Progenitor cell of endocrine pancreas (in vitro differentiated cells): ENCODE measurements around the gene PRKAR1A. TPM values are rescaled to one million over a fixed set of nuclear protein-coding genes. Genes with fewer than 3 reads are reported as not detected.
A peak's percentile ranks its signal among the peaks of the same experiment; 100 is the strongest.

Experiments
- DNase-seq: peaks from one replicate; pipeline ENCODE4 v3.0.0; 2021; ENCODE audit warnings: low spot score; ENCODE audit not compliant: unreplicated experiment
- H3K27ac Mint-ChIP-seq: 2 replicates; pipeline ENCODE4 v1.8.0; 2021; ENCODE audit warnings: mild to moderate bottlenecking, moderate library complexity, mixed read lengths
- H3K27me3 Mint-ChIP-seq: 2 replicates; pipeline ENCODE4 v1.8.0; 2021; ENCODE audit warnings: mixed read lengths
- H3K36me3 Mint-ChIP-seq: 2 replicates; pipeline ENCODE4 v1.8.0; 2022; ENCODE audit warnings: mixed read lengths; ENCODE audit not compliant: insufficient read depth
- H3K4me1 Mint-ChIP-seq: 2 replicates; pipeline ENCODE4 v1.8.0; 2021; ENCODE audit warnings: low read depth, mixed read lengths
- H3K4me3 Mint-ChIP-seq: 2 replicates; pipeline ENCODE4 v1.8.0; 2021; ENCODE audit warnings: low read depth, mild to moderate bottlenecking, moderate library complexity, mixed read lengths
- H3K9me3 Mint-ChIP-seq: 2 replicates; pipeline ENCODE4 v1.8.0; 2021; ENCODE audit warnings: low read depth, mixed read lengths
- total RNA-seq: library from RNA; stranded (reverse); gene quantifications from 2 replicates; pipeline ENCODE4 v1.2.1, GENCODE V29; 2021
- TF ChIP-seq, protein P1 (sequence below): fragments of 200-600 bp; sonication (generic); IDR thresholded peaks from one replicate; pipeline ENCODE4 v1.5.0; 2021; ENCODE audit warnings: antibody characterized with exemption, mild to moderate bottlenecking; ENCODE audit not compliant: unreplicated experiment

The PRKAR1A gene
- total RNA-seq, 1 donor from 2014 or later, result 337 TPM

DNA sequence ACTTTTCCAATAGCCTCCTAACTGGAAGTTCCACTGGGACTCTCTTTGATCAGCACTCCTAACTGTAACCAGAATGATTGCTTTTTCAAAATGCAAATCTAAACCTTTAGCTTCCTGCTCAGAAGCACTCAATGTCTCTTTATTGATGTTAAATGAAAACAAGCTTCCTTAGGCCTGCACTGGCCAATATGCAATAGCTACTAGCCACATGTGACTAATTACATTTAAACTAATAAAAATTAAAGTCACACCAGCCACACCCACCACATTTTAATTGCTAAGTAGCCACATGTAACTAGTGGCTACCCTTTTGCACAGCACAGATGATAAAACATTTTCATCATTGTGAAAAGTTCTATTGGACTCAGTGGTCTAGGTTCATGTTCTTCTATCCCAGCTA, 57.1 kb downstream of the PRKAR1A start:
- H3K4me1 Mint-ChIP-seq, result peaks cover 2% of the 10 kb centered on the region
- no peak overlapping the region for H3K4me3 Mint-ChIP-seq
- H3K9me3 Mint-ChIP-seq, result no peaks in the 10 kb centered on the region
- TF ChIP-seq, protein P1, sequence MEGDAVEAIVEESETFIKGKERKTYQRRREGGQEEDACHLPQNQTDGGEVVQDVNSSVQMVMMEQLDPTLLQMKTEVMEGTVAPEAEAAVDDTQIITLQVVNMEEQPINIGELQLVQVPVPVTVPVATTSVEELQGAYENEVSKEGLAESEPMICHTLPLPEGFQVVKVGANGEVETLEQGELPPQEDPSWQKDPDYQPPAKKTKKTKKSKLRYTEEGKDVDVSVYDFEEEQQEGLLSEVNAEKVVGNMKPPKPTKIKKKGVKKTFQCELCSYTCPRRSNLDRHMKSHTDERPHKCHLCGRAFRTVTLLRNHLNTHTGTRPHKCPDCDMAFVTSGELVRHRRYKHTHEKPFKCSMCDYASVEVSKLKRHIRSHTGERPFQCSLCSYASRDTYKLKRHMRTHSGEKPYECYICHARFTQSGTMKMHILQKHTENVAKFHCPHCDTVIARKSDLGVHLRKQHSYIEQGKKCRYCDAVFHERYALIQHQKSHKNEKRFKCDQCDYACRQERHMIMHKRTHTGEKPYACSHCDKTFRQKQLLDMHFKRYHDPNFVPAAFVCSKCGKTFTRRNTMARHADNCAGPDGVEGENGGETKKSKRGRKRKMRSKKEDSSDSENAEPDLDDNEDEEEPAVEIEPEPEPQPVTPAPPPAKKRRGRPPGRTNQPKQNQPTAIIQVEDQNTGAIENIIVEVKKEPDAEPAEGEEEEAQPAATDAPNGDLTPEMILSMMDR, result no peak
- H3K27me3 Mint-ChIP-seq, result no peaks in the 10 kb centered on the region
- H3K36me3 Mint-ChIP-seq, result peaks cover 3% of the 10 kb centered on the region
- DNase-seq, result no peak
- H3K27ac Mint-ChIP-seq, result no peak overlapping the region

DNA sequence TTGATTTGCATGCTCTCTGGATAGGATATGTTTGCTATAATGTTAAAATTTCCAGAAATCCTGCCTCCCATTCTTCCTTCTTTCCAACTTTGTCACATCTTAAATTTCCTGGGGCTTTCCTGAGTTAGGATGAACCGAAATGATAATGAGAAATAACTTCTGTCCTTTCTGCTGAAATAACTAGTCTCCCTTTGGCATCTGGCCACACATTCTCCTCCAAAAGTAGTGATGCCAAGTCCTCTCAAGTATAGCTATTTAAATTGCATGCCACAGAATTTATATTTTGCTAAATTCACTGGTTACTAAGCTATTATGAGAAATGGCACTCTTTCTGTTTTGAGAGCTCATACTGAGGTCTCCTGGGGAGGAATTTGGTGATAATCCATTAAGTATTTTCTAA, 58.3 kb downstream of the PRKAR1A start:
- Mint-ChIP-seq H3K27ac (no peak overlapping the region), H3K4me1 (peaks cover 2% of the 10 kb centered on the region), H3K9me3 (no peaks in the 10 kb centered on the region)

DNA sequence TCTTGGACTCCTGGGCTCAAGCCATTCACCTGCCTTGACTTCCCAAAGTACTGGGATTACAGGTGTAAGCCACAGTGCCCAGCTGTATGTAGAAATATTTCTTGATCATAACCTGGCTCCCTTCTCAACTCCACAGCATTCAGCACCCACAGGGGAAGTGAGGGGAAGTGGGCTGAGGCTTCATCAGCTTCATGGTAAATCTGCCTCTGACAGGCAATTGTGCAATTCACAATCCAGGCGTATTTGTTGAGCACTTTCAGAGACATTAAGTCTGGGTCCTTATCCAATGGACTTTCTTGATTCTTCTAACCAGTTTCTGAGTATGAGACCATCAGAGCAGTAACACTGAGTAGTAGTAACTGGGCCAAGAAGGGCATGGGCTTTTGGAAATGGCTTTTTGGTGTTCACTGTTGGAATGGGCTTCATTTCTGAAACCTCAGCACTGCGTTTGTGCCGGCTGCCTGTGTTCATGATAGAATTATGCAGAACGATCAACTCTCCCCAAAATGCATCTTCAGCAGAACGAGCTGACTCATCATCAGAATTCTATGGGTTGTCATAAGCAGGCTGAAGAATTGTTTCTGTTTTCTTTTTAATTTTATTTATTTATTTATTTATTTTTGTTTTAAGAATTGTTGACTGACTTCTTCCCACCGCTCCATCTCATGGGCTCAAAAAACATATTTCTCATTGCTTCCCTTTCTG, 60.1 kb downstream of the PRKAR1A start:
- TF ChIP-seq, protein P1, result no peak
- no peaks in the 10 kb centered on the region for H3K9me3 Mint-ChIP-seq
- H3K4me3 Mint-ChIP-seq, result no peak overlapping the region
- no peak for DNase-seq
- peaks cover 2% of the 10 kb centered on the region for H3K4me1 Mint-ChIP-seq
- no peak overlapping the region for H3K27ac Mint-ChIP-seq
- peaks cover 3% of the 10 kb centered on the region for H3K36me3 Mint-ChIP-seq
- H3K27me3 Mint-ChIP-seq, result no peaks in the 10 kb centered on the region

More for the DNA sequence above, 58.3 kb downstream of the PRKAR1A start:
- no peak for DNase-seq
- Mint-ChIP-seq H3K27me3 (no peaks in the 10 kb centered on the region), H3K4me3 (no peak overlapping the region), H3K36me3 (peaks cover 3% of the 10 kb centered on the region)
- TF ChIP-seq, protein P1, result no peak

GRCh38 chr17:68573338-68573737, 61.1 kb downstream of the PRKAR1A start:
- peaks cover 2% of the 10 kb centered on the region for H3K4me1 Mint-ChIP-seq
- H3K36me3 Mint-ChIP-seq, result no peaks in the 10 kb centered on the region
- TF ChIP-seq, protein P1, result no peak
- no peaks in the 10 kb centered on the region for H3K27me3 Mint-ChIP-seq
- H3K4me3 Mint-ChIP-seq, result no peak overlapping the region
- DNase-seq, result no peak
- peak overlapping the region; percentile 62 for H3K27ac Mint-ChIP-seq
- H3K9me3 Mint-ChIP-seq, result no peaks in the 10 kb centered on the region

- peaks cover 4% of the 10 kb centered on the region for H3K9me3 Mint-ChIP-seq
- H3K27ac Mint-ChIP-seq, result no peak overlapping the region
These were observed 63.9 kb downstream of the PRKAR1A start for GRCh38 chr17:68576137-68576536.

More at GRCh38 chr17:68576137-68576536, 63.9 kb downstream of the PRKAR1A start:
- DNase-seq, result no peak
- peaks cover 10% of the 10 kb centered on the region for H3K4me1 Mint-ChIP-seq
- no peaks in the 10 kb centered on the region for H3K27me3 Mint-ChIP-seq
- H3K4me3 Mint-ChIP-seq, result no peak overlapping the region
- TF ChIP-seq, protein P1, result no peak
- peaks cover 2% of the 10 kb centered on the region for H3K36me3 Mint-ChIP-seq
